ENCODE data around the gene MCC. TPM values are rescaled to one million over a fixed set of nuclear protein-coding genes. Genes with fewer than 3 reads are reported as not detected.

The MCC gene
- polyA plus RNA-seq, 1 donor (not counting 4 experiments of a cell fraction or from before 2014, with no cell fraction given), result 24.6 TPM

- TF ChIP-seq CTCF (optimal IDR thresholded peaks at IDR 0.05 in 1 of 3, IDR thresholded peaks at IDR 0.05 in 1 of 3, conservative IDR thresholded peaks at IDR 0.05 in 1 of 3; ENCODE audit: extremely low read depth in 1 of 3, insufficient read depth in 2 of 3, low read length in 3 of 3) (no peak), EZH2 (IDR thresholded peaks at IDR 0.05; ENCODE audit: low read length) (no peak)
- Histone ChIP-seq H4K20me1 (ENCODE audit: control insufficient read depth, extremely low read depth, insufficient read depth, low read length) (no peaks in the 10 kb centered on the region), H3K4me3 (ENCODE audit: control insufficient read depth in 2 of 3, extremely low read depth in 1 of 3, insufficient read depth in 2 of 3, low read depth in 1 of 3, low read length in 3 of 3) (no peak overlapping the region), H2AFZ (ENCODE audit: control insufficient read depth, low read length) (no peak overlapping the region), H3K9ac (ENCODE audit: control insufficient read depth, extremely low read depth, insufficient read depth, low read length) (peak overlapping the region; percentile 20), H3K79me2 (ENCODE audit: control insufficient read depth, insufficient read depth, low read length) (peaks cover 65% of the 10 kb centered on the region), H3K36me3 (ENCODE audit: control insufficient read depth in 2 of 2, extremely low read depth in 1 of 2, insufficient read depth in 2 of 2, low read length in 2 of 2) (no peaks in the 10 kb centered on the region), H3K4me1 (ENCODE audit: control insufficient read depth, extremely low read depth, insufficient read depth, low read length) (peaks cover 46% of the 10 kb centered on the region), H3K9me3 (ENCODE audit: control insufficient read depth, low read depth, low read length) (no peaks in the 10 kb centered on the region), H3K4me2 (ENCODE audit: control insufficient read depth, extremely low read depth, insufficient read depth, low read depth, low read length) (peak overlapping the region; percentile 89), H3K27ac (ENCODE audit: control insufficient read depth, insufficient read depth, low read length) (peak overlapping the region; percentile 80), H3K27me3 (ENCODE audit: control insufficient read depth, extremely low read depth, insufficient read depth, low read length) (no peaks in the 10 kb centered on the region), H3K9me1 (ENCODE audit: control insufficient read depth, extremely low read depth, insufficient read depth, low read length) (peaks cover 1% of the 10 kb centered on the region)
- dilution Hi-C loops (cut with MboI; ENCODE audit: extremely low pct_ligation_motif_present, low sequenced_read_pairs), result no loop called here
- no peak for FAIRE-seq
- DNase-seq (ENCODE audit: low read depth, low spot score), result no peak
Observed at GRCh38 chr5:113205323-113205722, 282.9 kb downstream of the MCC start.

DNA sequence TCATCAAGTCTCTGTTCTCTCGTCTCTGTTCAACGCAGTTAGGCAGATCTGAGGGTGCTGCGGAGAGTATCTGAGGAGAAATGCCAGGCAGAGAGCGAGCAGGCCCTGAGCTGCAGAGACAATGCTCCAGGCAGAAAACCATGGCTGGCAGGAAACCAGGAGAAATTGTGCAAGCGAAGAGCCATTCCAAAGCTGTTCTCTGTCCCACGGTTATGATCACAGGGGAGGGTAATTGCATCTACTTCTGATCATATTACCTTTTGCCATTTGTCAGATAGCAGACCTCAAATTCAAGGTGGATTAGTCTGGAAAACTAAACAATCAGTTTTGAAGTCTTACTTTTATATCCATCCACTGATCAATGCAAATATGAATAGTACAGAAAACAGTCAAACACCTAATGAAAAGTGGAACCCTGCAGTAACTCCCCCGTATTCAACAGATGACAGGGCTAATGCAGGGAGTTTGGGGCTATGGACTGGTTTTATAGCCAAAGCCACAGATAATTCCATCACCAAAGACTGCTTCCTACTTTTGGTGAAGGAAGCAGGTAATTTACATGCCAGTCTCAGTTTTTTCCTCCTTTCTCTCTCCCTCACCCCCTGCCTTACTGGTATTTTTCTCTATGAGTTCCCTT, 283.6 kb downstream of the MCC start:
- no peaks in the 10 kb centered on the region for H3K36me3 ChIP-seq (ENCODE audit: control insufficient read depth in 2 of 2, extremely low read depth in 1 of 2, insufficient read depth in 2 of 2, low read length in 2 of 2)
- peak overlapping the region in 2 of 3 experiments; percentile 12 to 29 for H3K4me3 ChIP-seq (ENCODE audit: control insufficient read depth in 2 of 3, extremely low read depth in 1 of 3, insufficient read depth in 2 of 3, low read depth in 1 of 3, low read length in 3 of 3)

More for the DNA sequence above, 283.6 kb downstream of the MCC start:
- Histone ChIP-seq H3K4me1 (ENCODE audit: control insufficient read depth, extremely low read depth, insufficient read depth, low read length) (peaks cover 50% of the 10 kb centered on the region), H4K20me1 (ENCODE audit: control insufficient read depth, extremely low read depth, insufficient read depth, low read length) (no peaks in the 10 kb centered on the region), H3K79me2 (ENCODE audit: control insufficient read depth, insufficient read depth, low read length) (peaks cover 65% of the 10 kb centered on the region), H3K9ac (ENCODE audit: control insufficient read depth, extremely low read depth, insufficient read depth, low read length) (peak overlapping the region; percentile 32), H3K9me1 (ENCODE audit: control insufficient read depth, extremely low read depth, insufficient read depth, low read length) (peaks cover 2% of the 10 kb centered on the region), H3K27me3 (ENCODE audit: control insufficient read depth, extremely low read depth, insufficient read depth, low read length) (no peaks in the 10 kb centered on the region), H3K27ac (ENCODE audit: control insufficient read depth, insufficient read depth, low read length) (peak overlapping the region; percentile 80), H3K4me2 (ENCODE audit: control insufficient read depth, extremely low read depth, insufficient read depth, low read depth, low read length) (peak overlapping the region; percentile 89), H2AFZ (ENCODE audit: control insufficient read depth, low read length) (no peak overlapping the region), H3K9me3 (ENCODE audit: control insufficient read depth, low read depth, low read length) (no peaks in the 10 kb centered on the region)
- dilution Hi-C loops (cut with MboI; ENCODE audit: extremely low pct_ligation_motif_present, low sequenced_read_pairs), result no loop called here
- FAIRE-seq, result peak; percentile 98
- no peak for TF ChIP-seq EZH2 (IDR thresholded peaks at IDR 0.05; ENCODE audit: low read length)
- no peak for TF ChIP-seq CTCF (optimal IDR thresholded peaks at IDR 0.05 in 1 of 3, IDR thresholded peaks at IDR 0.05 in 1 of 3, conservative IDR thresholded peaks at IDR 0.05 in 1 of 3; ENCODE audit: extremely low read depth in 1 of 3, insufficient read depth in 2 of 3, low read length in 3 of 3)
- peak; percentile 42 for DNase-seq (ENCODE audit: low read depth, low spot score)
